Gastroesophageal sphincter (tissue), 3 donors: ENCODE data around the gene ATG7.

ENCODE experiments used
- EP300 ChIP-seq: sonication (generic); formaldehyde crosslinking; IDR thresholded peaks from one replicate; pipeline ENCODE4 v1.6.1; 2017; ENCODE audit warnings: antibody characterized with exemption, mild to moderate bottlenecking
- POLR2A ChIP-seq, 2 donors: fragments of 450-650 bp; IDR thresholded peaks; one replicate each; pipeline ENCODE4 v1.6.1; 2017; ENCODE audit warnings: antibody characterized with exemption in 2 of 2, mild to moderate bottlenecking in 2 of 2, moderate library complexity in 1 of 2
- POLR2AphosphoS5 ChIP-seq: sonication (generic); formaldehyde crosslinking; IDR thresholded peaks from one replicate; pipeline ENCODE4 v1.6.1; 2017; ENCODE audit warnings: antibody characterized with exemption
- TF ChIP-seq, protein P1 (sequence below), 4 experiments: fragments of 200-600 bp in 2 of 4; fragments of 450-650 bp in 2 of 4; sonication (generic) in 1 of 4; IDR thresholded peaks; one replicate each; pipeline ENCODE4 v1.5.1; 2017 to 2019; ENCODE audit warnings: antibody characterized with exemption in 4 of 4, mild to moderate bottlenecking in 2 of 4, moderate library complexity in 2 of 4

DNA sequence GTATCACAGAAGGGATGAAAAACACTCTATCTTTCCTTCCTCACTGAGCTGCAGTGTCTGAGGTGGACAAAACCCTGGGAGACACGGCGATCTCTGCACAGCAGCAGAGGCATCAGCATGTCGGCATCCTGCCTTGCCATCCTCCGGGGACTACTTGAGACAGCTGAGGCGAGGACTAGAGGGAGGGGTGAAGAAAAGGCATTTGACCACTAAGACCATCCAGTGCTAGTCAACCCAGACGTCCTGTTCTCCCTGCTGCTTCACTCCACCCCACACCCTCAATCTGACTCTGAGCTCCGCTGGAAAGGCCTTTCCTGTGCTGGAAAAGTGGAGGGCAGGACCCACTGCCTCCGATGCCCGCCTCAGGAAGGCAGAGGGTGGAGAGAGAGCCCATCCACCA, 304.3 kb downstream of the ATG7 start:
- TF ChIP-seq EP300 (no peak), POLR2A (IDR thresholded peaks at IDR 0.05) (no peak), POLR2AphosphoS5 (no peak)
- TF ChIP-seq, protein P1, sequence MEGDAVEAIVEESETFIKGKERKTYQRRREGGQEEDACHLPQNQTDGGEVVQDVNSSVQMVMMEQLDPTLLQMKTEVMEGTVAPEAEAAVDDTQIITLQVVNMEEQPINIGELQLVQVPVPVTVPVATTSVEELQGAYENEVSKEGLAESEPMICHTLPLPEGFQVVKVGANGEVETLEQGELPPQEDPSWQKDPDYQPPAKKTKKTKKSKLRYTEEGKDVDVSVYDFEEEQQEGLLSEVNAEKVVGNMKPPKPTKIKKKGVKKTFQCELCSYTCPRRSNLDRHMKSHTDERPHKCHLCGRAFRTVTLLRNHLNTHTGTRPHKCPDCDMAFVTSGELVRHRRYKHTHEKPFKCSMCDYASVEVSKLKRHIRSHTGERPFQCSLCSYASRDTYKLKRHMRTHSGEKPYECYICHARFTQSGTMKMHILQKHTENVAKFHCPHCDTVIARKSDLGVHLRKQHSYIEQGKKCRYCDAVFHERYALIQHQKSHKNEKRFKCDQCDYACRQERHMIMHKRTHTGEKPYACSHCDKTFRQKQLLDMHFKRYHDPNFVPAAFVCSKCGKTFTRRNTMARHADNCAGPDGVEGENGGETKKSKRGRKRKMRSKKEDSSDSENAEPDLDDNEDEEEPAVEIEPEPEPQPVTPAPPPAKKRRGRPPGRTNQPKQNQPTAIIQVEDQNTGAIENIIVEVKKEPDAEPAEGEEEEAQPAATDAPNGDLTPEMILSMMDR (IDR thresholded peaks at IDR 0.05) = no peak
